Adipocyte (in vitro differentiated cells): ENCODE results near the gene PLA2G2F.

Experiments
- DNase-seq: peaks from one replicate; pipeline ENCODE4 v3.0.0-alpha.2; 2015; ENCODE audit warnings: low read depth
- H3K27me3 ChIP-seq: replicated peaks from 2 replicates; pipeline ENCODE4 v1.7.0; 2013; ENCODE audit warnings: mild to moderate bottlenecking, low read length, moderate library complexity; ENCODE audit not compliant: control insufficient read depth, insufficient read depth
- H3K36me3 ChIP-seq: 2 replicates; pipeline ENCODE4 v1.7.0; 2013; ENCODE audit warnings: low read length, mild to moderate bottlenecking, moderate library complexity; ENCODE audit not compliant: control insufficient read depth, insufficient read depth, severe bottlenecking
- H3K4me1 ChIP-seq: 2 replicates; pipeline ENCODE4 v1.7.0; 2013; ENCODE audit warnings: mild to moderate bottlenecking, low read length, moderate library complexity; ENCODE audit not compliant: control insufficient read depth, insufficient read depth
- H3K4me3 ChIP-seq: 2 replicates; pipeline ENCODE4 v1.7.0; 2013; ENCODE audit warnings: mild to moderate bottlenecking, low read length, moderate library complexity
- H3K9ac ChIP-seq: 2 replicates; pipeline ENCODE4 v1.7.0; 2013; ENCODE audit warnings: mild to moderate bottlenecking, low read length, moderate library complexity
- H3K9me3 ChIP-seq: 2 replicates; pipeline ENCODE4 v1.7.0; 2013; ENCODE audit warnings: mild to moderate bottlenecking, low read length, moderate library complexity; ENCODE audit not compliant: control insufficient read depth

PLA2G2F gene

GRCh38 chr1:20147846-20148570, 8.9 kb downstream of the PLA2G2F start:
- peaks cover 7% of the 10 kb centered on the region for H3K4me1 ChIP-seq
- H3K9me3 ChIP-seq, result no peaks in the 10 kb centered on the region
- no peak overlapping the region for H3K4me3 ChIP-seq
- no peaks in the 10 kb centered on the region for H3K36me3 ChIP-seq
- no peak overlapping the region for H3K9ac ChIP-seq
- no peak for DNase-seq
- peaks cover 4% of the 10 kb centered on the region for H3K27me3 ChIP-seq

GRCh38 chr1:20148571-20149500, 9.7 kb downstream of the PLA2G2F start:
- Histone ChIP-seq H3K36me3 (no peaks in the 10 kb centered on the region), H3K9me3 (no peaks in the 10 kb centered on the region), H3K4me3 (no peak overlapping the region), H3K27me3 (peaks cover 4% of the 10 kb centered on the region), H3K4me1 (peaks cover 14% of the 10 kb centered on the region), H3K9ac (no peak overlapping the region)
- no peak for DNase-seq

- peaks cover 21% of the 10 kb centered on the region for H3K4me1 ChIP-seq
- H3K4me3 ChIP-seq, result no peak overlapping the region
- no peaks in the 10 kb centered on the region for H3K36me3 ChIP-seq
- H3K9ac ChIP-seq, result no peak overlapping the region
- no peaks in the 10 kb centered on the region for H3K9me3 ChIP-seq
- DNase-seq, result no peak
- peaks cover 4% of the 10 kb centered on the region for H3K27me3 ChIP-seq
Observed at GRCh38 chr1:20149601-20150325, 10.6 kb downstream of the PLA2G2F start.

DNA sequence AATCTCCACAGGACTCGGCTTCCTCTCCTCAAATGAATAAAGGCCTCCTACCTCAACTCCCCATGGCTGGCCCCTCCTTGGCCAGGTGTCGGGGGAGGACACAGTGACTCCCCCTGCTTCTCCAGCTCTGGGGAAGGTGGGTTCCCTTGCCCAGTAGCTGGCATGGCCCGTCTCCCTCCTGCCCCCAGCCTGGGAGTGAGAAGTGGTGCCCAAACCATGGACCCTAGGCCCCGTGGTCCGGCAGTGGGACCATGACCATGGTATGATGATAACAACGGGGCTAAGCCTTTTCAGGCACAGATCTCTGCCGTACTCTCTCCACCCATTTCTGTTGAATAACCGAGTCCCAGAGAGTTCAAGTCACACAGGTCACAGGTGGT, 11.2 kb downstream of the PLA2G2F start:
- Histone ChIP-seq H3K4me3 (no peak overlapping the region), H3K27me3 (peaks cover 4% of the 10 kb centered on the region), H3K4me1 (peaks cover 21% of the 10 kb centered on the region), H3K9me3 (no peaks in the 10 kb centered on the region), H3K36me3 (no peaks in the 10 kb centered on the region), H3K9ac (no peak overlapping the region)
- no peak for DNase-seq

DNA sequence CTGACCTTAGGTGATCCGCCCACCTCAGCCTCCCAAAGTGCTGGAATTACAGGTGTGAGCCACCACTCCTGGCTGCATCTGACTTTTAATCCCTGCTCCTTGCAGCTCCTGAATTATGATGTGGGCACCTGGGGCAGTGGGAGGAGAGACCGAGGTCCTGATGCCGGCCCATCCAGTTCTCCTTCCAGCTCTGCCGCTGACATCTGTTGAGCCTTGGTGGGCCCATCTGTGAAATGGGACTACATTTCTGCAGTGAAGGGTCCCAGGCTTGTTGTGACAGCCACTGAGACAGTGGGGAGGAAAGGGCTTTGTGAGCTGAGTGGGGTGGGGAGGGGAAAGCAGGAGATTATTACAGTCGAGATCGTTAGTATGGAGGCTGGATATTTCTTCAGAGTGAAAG, 11.8 kb downstream of the PLA2G2F start:
- Histone ChIP-seq H3K9me3 (no peaks in the 10 kb centered on the region), H3K9ac (no peak overlapping the region), H3K36me3 (no peaks in the 10 kb centered on the region), H3K27me3 (peaks cover 4% of the 10 kb centered on the region), H3K4me1 (peaks cover 21% of the 10 kb centered on the region), H3K4me3 (no peak overlapping the region)
- no peak for DNase-seq

- peak overlapping the region; percentile 73 for H3K4me3 ChIP-seq
- peak; percentile 91 for DNase-seq
- H3K36me3 ChIP-seq, result no peaks in the 10 kb centered on the region
- H3K9me3 ChIP-seq, result no peaks in the 10 kb centered on the region
- peaks cover 4% of the 10 kb centered on the region for H3K27me3 ChIP-seq
- peaks cover 21% of the 10 kb centered on the region for H3K4me1 ChIP-seq
- peak overlapping the region; percentile 38 for H3K9ac ChIP-seq
Observed at GRCh38 chr1:20151906-20152598, 12.9 kb downstream of the PLA2G2F start.

- Histone ChIP-seq H3K9me3 (no peaks in the 10 kb centered on the region), H3K9ac (peak overlapping the region; percentile 38), H3K27me3 (peaks cover 4% of the 10 kb centered on the region), H3K4me1 (peaks cover 21% of the 10 kb centered on the region), H3K36me3 (no peaks in the 10 kb centered on the region), H3K4me3 (peak overlapping the region; percentile 73)
- DNase-seq, result no peak
Observed at GRCh38 chr1:20152599-20152930, 13.4 kb downstream of the PLA2G2F start.

DNA sequence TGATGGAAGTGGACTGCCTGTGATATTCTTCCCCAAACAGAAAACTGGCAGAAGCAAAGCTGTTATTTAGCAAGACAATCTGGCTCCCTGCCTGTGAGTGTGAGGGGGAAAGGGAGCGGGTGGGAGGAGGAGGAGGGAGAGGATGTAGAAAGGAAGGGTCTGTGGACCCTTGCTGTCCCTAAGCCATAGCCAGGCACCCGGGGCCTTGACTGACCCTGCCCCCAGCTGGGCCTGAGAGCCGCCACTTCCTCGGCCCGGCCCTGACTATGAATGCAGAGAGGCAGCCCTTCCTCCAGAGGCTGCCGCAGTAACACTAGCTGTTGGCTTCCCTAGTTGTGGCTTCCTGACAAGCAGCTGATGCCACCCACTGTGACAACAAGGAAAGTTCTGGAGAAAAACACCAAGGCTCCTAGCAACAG, 13.9 kb downstream of the PLA2G2F start:
- Histone ChIP-seq H3K36me3 (no peaks in the 10 kb centered on the region), H3K4me1 (peaks cover 21% of the 10 kb centered on the region), H3K9ac (peak overlapping the region; percentile 38), H3K9me3 (peaks cover 4% of the 10 kb centered on the region), H3K4me3 (no peak overlapping the region), H3K27me3 (peaks cover 4% of the 10 kb centered on the region)
- DNase-seq, result no peak

DNA sequence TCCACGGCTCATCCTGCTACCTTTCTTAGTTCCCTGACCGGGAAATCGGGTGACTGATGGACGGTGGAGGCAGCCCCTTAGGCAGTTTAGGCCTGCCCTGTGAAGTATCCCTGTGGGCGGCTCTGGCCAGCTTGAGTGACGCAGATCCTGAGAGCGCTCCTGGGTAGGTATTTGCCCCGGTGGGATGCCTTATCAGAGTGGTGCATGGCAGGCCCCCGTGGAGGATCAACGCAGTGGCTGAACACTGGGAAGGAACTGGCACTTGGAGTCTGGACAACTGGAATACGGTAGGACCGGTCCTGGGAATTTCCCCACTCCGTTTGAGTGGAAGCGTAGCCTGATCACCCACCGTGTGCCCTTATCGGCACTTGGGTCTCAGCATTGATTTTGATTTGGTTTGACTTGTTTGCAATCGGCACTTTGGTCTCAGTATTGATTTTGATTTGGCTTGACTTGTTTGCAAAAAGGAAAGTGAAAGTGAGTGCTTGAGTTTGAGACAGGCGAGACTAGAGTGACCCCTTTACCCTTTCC, 15.2 kb downstream of the PLA2G2F start:
- H3K9ac ChIP-seq, result peak overlapping the region; percentile 7
- H3K4me1 ChIP-seq, result peaks cover 21% of the 10 kb centered on the region
- no peaks in the 10 kb centered on the region for H3K27me3 ChIP-seq
- H3K36me3 ChIP-seq, result no peaks in the 10 kb centered on the region
- no peak for DNase-seq
- peak overlapping the region; percentile 55 for H3K4me3 ChIP-seq
- peaks cover 17% of the 10 kb centered on the region for H3K9me3 ChIP-seq

- Histone ChIP-seq H3K9ac (no peak overlapping the region), H3K4me3 (no peak overlapping the region), H3K36me3 (no peaks in the 10 kb centered on the region), H3K9me3 (peaks cover 55% of the 10 kb centered on the region), H3K27me3 (peaks cover 9% of the 10 kb centered on the region), H3K4me1 (peaks cover 10% of the 10 kb centered on the region)
- DNase-seq, result no peak
Observed at GRCh38 chr1:20158358-20159070, 19.4 kb downstream of the PLA2G2F start.
